ENCODE measurements around the gene CMSS1. TPM values are rescaled to one million over a fixed set of nuclear protein-coding genes. Genes with fewer than 3 reads are reported as not detected.

CMSS1 gene
- total and polyA plus RNA-seq, 8 donors, result 14.4 to 29.9 (median 15.9) TPM

GRCh38 chr3:100150473-100150872 is 332.8 kb downstream of the CMSS1 start:
- Histone ChIP-seq H3K27ac (no peak overlapping the region), H3K4me1 (no peaks in the 10 kb centered on the region), H3K4me3 (no peak overlapping the region), H3K36me3 (no peaks in the 10 kb centered on the region), H3K9me3 (no peaks in the 10 kb centered on the region), H3K27me3 (no peaks in the 10 kb centered on the region)
- DNase-seq (no peak), ATAC-seq (peak in 1 of 4 donors; percentile 50), FAIRE-seq (no peak)
- intact Hi-C loops (cut with DNase I), result no loop called here
- 84 to 87% methylated on average over 1 of the region's 1 CpG for WGBS, 2 donors
- no peak for TF ChIP-seq CTCF (IDR thresholded peaks at IDR 0.05)

- no peak overlapping the region for H3K4me3 ChIP-seq
- no peaks in the 10 kb centered on the region for H3K4me1 ChIP-seq
- no peak for ATAC-seq
- H3K9me3 ChIP-seq, result no peaks in the 10 kb centered on the region
- no peak for FAIRE-seq
- no peak overlapping the region for H3K27ac ChIP-seq
- H3K27me3 ChIP-seq, result no peaks in the 10 kb centered on the region
- intact Hi-C loops (cut with DNase I), result no loop called here
- DNase-seq, result no peak
- TF ChIP-seq CTCF (IDR thresholded peaks at IDR 0.05), result no peak
- WGBS, 2 donors, result 86 to 95% methylated on average over 8 of the region's 8 CpGs
- H3K36me3 ChIP-seq, result no peaks in the 10 kb centered on the region
These were observed 333.5 kb downstream of the CMSS1 start for GRCh38 chr3:100151024-100151707.

- H3K36me3 ChIP-seq, result no peaks in the 10 kb centered on the region
- 94 to 98% methylated on average over 1 of the region's 1 CpG for whole genome bisulfite sequencing, 2 donors
- FAIRE-seq (no peak), ATAC-seq (no peak), DNase-seq (no peak)
- no peak for TF ChIP-seq CTCF (IDR thresholded peaks at IDR 0.05)
- H3K9me3 ChIP-seq, result no peaks in the 10 kb centered on the region
- H3K27me3 ChIP-seq, result no peaks in the 10 kb centered on the region
- intact Hi-C loops (cut with DNase I), result no loop called here
- peaks cover 0 to 6% (median 0%) of the 10 kb centered on the region in 3 donors for H3K4me1 ChIP-seq
- no peak overlapping the region for H3K4me3 ChIP-seq
- H3K27ac ChIP-seq, result no peak overlapping the region
These were observed 336.5 kb downstream of the CMSS1 start for GRCh38 chr3:100154171-100154570.

GRCh38 chr3:100155128-100155527 is 337.5 kb downstream of the CMSS1 start:
- ATAC-seq, result no peak

More at GRCh38 chr3:100155128-100155527, 337.5 kb downstream of the CMSS1 start:
- no peak overlapping the region for H3K4me3 ChIP-seq
- TF ChIP-seq CTCF (IDR thresholded peaks at IDR 0.05), result no peak
- intact Hi-C loops (cut with DNase I), result no loop called here
- no peaks in the 10 kb centered on the region for H3K9me3 ChIP-seq
- no peaks in the 10 kb centered on the region for H3K36me3 ChIP-seq
- FAIRE-seq, result no peak
- peaks cover 0 to 13% (median 0%) of the 10 kb centered on the region in 3 donors for H3K4me1 ChIP-seq
- H3K27ac ChIP-seq, result no peak overlapping the region
- DNase-seq, result no peak
- no peaks in the 10 kb centered on the region for H3K27me3 ChIP-seq
